IPS DF 19.7 (cell line): Measurements from ENCODE around the gene ASTL.
"Not testable (repeated sequence)": the region's sequence is repeated elsewhere in the genome, so short reads cannot be mapped to it uniquely, and the experiment has no call there.

Experiments
- DNase-seq: peaks from one replicate; pipeline ENCODE4 v3.0.0-alpha.2; 2013; ENCODE audit warnings: low read depth, low spot score

ASTL gene

DNA sequence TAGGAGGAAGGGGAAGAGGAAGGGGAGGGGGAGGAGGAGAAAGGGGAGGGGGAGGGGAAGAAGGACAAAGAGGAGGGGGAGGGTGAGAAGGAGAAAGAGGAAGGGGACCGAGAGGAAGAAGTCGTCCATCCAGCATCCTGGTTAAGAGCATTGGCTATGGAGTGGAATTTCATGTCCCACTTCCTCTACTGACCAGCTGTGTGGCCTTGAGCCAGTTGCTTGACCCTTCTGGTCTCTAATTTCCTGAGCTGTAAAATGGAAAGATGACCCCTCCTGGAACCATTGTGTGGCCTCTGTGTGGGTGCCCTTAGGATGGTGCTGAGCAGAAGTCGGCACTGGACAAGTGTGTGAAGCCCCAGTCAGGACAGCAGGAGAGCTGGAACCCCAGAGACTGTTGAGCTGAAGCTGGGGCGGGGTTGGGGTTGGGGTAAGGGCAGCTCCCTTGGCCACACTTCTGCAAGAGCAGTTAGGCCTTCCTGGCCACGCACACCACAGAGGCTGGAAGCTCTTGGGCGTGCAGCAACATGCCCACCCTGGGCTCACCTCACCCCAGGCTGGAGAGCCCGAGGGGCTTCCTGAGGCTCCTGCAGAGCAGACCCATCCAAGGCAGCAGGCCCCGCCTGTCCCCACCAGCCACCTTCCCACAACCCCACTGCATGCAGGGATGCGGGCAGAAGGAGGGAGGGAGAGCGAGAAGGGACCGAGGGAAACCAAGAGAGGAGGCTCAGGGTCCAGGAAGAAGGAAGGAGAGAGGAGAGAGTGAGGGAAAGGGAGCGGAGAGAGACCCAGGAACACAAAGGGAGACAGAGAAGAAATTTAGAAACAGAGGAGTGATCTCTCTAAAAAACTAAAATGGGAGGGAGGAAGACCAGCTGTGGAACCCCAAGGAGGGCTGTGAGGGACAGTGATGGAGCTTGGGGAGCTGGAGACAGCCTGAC is 38.2 kb downstream of the ASTL start:
- DNase-seq, result no peak

GRCh38 chr2:96098900-96099590 is 39.3 kb downstream of the ASTL start:
- DNase-seq, result no peak

GRCh38 chr2:96097951-96098823 is 40.1 kb downstream of the ASTL start:
- DNase-seq, result no peak

DNA sequence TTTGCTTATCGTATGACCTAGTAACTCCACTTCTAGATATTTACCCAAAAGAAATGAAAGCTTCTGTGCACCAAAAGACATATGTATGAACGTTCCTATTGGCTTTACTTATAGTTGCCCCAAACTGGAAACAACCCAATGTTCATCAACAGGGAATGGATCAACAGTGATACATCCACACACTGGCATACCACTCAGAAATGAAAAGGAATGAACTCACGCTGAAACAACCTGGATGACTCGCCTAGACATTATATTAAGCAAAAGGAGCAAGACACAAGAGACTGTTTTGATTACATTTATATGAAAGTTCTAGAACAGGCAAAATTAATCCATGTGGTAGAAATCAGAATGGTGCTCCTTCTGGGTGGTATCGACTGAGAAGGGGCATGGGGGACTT is 40.9 kb downstream of the ASTL start:
- DNase-seq, result no peak

DNA sequence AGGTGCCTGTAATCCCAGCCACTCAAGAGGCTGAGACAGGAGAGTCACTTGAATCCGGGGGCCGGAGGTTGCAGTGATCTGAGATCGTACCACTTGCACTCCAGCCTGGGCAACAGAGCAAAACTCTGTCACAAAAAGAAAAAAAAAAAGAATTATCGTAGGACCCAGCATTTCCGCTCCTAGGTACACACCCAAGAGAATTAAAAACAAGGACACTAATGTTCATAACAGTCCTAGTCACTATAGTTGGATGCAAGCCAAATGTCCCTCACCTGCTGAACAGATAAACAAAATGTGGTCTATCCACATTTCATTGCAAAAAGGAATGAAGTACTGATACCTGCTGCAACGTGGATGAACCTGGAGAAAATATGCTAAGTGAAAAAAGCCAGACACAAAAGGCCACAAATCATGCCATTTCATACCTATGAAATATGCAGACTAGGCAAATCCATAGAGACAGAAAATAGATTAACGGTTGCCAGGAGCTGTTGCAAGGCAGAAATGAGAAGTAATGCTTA is 43.1 kb downstream of the ASTL start:
- no peak for DNase-seq

GRCh38 chr2:96093528-96093927 is 44.8 kb downstream of the ASTL start:
- DNase-seq, result no peak

GRCh38 chr2:96092951-96093350 is 45.4 kb downstream of the ASTL start:
- DNase-seq, result no peak

GRCh38 chr2:96092573-96092877 is 45.8 kb downstream of the ASTL start:
- DNase-seq, result no peak

DNA sequence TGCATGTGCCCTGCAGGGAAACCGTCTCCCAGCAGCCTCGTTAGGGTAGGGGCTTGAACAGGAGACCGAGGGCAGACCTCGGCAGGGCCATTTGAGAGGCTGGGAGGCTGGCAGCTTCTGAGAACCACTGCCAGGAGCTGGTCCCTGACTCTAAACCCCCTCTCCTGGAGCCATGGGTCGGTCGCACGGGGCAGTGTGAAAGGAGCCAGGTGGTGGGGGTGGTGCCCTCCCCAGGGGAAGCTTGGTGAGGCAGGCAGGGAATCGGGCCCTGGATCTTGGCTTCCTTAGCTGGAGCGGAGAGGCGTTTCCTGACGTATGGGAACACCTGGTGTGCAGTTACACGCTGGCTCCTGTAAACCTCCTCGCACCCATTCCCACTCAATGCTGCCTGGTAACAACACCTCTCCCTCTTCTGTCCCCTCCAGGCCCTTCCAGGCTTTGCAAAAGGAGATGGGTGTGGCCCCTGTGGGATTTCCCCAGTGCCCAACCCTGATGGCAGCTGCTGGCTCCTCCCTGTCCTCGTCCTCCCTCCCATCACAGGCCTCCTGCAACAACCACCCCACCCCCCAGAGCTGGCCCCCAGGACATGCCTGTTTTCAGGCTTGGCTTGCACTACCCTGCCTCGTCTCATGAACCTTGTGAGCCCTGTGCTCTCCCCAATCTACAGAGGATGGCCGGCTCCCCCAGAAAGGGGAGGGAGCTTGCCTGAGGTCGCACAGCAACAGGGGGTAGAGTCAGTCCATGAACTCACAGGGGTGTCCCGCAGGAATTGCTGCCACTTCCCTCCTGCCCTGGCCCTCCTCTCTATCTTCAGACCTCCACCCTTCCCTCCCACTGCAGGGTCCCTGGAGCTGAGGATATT is 46.4 kb downstream of the ASTL start:
- DNase-seq, result no peak

GRCh38 chr2:96091141-96091710 is 47.1 kb downstream of the ASTL start:
- no peak for DNase-seq

- no peak for DNase-seq
Measured at GRCh38 chr2:96090196-96090926, 47.9 kb downstream of the ASTL start.

GRCh38 chr2:96089356-96090195 is 48.7 kb downstream of the ASTL start:
- DNase-seq, result no peak

DNA sequence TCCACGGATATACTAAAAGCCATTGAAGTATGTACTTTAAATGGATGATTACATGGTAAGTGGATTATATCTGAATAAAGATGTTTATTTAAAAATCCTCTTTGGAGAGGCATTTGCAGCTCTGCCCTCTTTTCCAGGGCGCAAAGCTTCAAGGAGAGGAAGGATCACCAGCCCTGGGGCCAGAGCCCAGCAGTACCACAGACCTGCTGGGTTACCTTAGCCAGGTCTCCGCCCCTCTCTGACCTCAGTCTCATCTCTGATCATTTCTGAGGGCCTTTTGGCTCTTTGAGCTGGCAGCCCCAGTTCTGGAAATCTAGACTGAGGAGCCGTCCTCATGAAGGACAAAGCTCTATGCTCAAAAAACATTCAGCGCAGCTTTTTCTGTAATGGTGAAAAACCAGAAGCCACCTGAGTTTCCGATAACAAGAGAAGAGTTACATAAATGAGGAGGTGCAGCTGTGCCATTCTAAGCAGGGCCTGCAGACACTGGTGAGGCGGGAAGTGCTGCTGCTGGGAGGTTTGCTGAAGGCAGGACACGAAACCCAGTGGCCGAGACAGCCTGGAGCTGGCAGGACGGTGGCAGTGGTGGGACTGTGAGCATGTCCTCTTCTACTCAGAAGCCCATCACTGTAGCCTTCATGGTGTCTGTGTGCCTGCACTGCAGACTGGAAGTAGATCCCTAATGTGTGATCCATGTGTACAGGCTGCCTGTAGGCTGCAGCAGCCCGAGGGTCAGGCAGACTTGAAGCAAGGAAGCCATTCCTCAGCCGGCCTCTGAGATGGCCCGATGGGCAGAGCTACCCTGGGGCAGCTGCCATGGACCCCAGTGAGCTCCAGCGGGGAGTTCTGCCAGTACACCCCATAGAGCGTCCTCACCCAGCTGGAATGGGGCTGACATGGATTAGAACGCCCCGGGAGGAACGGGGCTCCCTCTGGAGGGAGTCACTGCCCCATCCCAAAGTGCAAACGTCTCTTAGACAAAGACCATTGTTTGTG is 49.7 kb downstream of the ASTL start:
- DNase-seq, result no peak

GRCh38 chr2:96087130-96087529 is 51.2 kb downstream of the ASTL start:
- DNase-seq, result no peak

DNA sequence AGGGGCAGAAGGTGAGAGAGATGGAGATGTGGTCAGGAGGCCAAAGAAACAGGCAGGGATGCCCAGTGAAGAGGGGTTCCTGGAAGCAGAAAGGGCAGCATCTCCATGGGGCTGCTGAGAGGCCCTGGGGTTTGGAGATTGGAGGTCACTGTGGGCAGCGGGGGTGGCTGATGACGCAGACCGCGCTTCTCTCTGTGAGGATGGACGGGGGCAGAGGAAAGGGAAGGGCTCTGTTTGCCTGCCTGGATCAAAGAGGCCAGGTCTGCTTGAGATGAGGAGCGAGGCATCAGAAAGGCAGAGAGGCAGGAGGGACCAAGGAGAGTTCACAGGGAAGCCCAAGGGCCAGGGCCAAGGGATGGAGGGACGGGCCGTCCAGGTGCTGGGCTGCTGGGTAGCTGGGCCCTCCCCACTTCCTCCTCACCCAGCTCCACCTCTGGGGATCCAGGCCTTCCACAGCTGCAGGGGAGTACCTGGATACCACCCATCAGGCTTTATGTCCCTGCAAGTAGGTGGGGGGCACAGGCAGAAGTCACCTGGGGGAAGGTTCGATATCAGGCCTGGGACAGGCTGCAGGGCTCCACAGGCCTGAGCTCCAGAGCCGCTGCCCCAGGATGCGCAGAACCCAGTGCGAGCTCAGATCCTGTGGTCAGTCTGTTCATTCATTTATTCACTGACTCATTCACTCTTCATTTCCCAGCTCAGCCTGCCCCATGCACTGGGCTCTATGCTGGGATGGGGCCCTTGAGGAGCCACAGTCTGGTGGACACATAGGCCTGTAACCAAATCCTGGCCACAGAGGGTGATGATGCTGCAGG is 52.6 kb downstream of the ASTL start:
- no peak for DNase-seq

DNA sequence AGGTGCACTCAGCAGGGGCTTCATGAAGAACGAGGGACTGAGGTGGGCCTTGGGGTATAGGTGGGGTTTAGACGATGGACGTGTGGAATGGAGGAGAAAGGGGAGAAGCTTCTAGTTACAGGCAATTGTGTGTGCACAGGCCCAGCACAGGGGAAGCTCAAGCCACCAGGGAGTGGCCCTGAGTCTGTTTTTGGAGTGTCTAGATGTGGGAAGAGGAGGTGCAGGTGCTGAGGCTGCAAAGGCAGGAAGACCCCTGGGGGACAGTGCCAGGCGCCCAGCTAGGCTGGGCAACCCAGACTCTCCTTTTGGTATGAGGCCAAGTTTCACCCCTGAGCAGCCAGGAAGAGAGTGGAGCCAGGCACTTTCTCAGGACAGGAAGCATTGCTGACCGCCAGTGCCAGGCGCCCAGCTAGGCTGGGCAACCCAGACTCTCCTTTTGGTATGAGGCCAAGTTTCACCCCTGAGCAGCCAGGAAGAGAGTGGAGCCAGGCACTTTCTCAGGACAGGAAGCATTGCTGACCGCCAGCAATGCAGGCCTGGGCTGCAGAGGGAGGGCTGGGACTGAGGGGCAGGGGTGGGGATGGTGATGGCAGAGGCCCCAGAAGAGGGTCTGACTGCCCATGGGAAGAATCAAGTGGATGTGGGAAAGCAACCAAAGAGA is 53.3 kb downstream of the ASTL start:
- not testable (repeated sequence) for DNase-seq
